Urinary bladder (tissue), 4 donors: ENCODE data around the gene HOXB4. TPM values are rescaled to one million over a fixed set of nuclear protein-coding genes. Genes with fewer than 3 reads are reported as not detected.

Experiments used
- DNase-seq: peaks from one replicate; pipeline ENCODE4 v3.0.0-alpha.2; 2015; ENCODE audit errors: extremely low spot score
- H3K27ac ChIP-seq: one replicate; pipeline ENCODE4 v1.5.1; 2013; ENCODE audit warnings: low read depth, mild to moderate bottlenecking, moderate library complexity
- H3K36me3 ChIP-seq: one replicate; pipeline ENCODE4 v1.6.1; 2013; ENCODE audit warnings: mild to moderate bottlenecking, moderate library complexity; ENCODE audit not compliant: insufficient read depth
- H3K4me1 ChIP-seq: one replicate; pipeline ENCODE4 v1.6.1; 2013; ENCODE audit warnings: mild to moderate bottlenecking, moderate library complexity; ENCODE audit not compliant: insufficient read depth
- H3K4me3 ChIP-seq: one replicate; pipeline ENCODE4 v1.5.1; 2013; ENCODE audit warnings: low read depth, low read length
- WGBS: extraction: QIAGEN DNeasy Blood & Tissue Kit; methylation state at CpG from one replicate; pipeline ENCODE4 v1.1.7; 2013; 5-methylcytosine and 5-hydroxymethylcytosine counted together
- polyA plus RNA-seq: library from polyadenylated mRNA; stranded (reverse); fragments of 200-250 nt; gene quantifications from one replicate; pipeline ENCODE4 v1.2.3, GENCODE V29; 2013
- total RNA-seq: library from RNA; depleted of rRNA; stranded (reverse); fragments of >200 nt; gene quantifications from one replicate; pipeline ENCODE4 v1.2.3, GENCODE V29; 2014
- donor health status: healthy with polysubstance abuse.
- donor health status: healthy.

Gene HOXB4
- total and polyA plus RNA-seq, 2 donors = 2.0 to 2.1 TPM

- no peak for DNase-seq
- WGBS = 18% methylated on average over 14 of the region's 14 CpGs
- Histone ChIP-seq H3K4me3 (no peak overlapping the region), H3K27ac (no peak overlapping the region), H3K36me3 (no peaks in the 10 kb centered on the region), H3K4me1 (no peaks in the 10 kb centered on the region)
These were observed 14.4 kb upstream of the HOXB4 start for GRCh38 chr17:48592577-48592976.

GRCh38 chr17:48592057-48592514, 13.9 kb upstream of the HOXB4 start:
- Histone ChIP-seq H3K4me3 (no peak overlapping the region), H3K4me1 (no peaks in the 10 kb centered on the region), H3K36me3 (no peaks in the 10 kb centered on the region), H3K27ac (no peak overlapping the region)
- WGBS = 32% methylated on average over 33 of the region's 33 CpGs
- DNase-seq = no peak

GRCh38 chr17:48591255-48592056, 13.3 kb upstream of the HOXB4 start:
- H3K27ac ChIP-seq = no peak overlapping the region
- H3K4me1 ChIP-seq = no peaks in the 10 kb centered on the region

GRCh38 chr17:48590607-48591161, 12.5 kb upstream of the HOXB4 start:
- no peak for DNase-seq
- Histone ChIP-seq H3K4me1 (no peaks in the 10 kb centered on the region), H3K36me3 (no peaks in the 10 kb centered on the region), H3K27ac (no peak overlapping the region), H3K4me3 (no peak overlapping the region)

More at GRCh38 chr17:48591255-48592056, 13.3 kb upstream of the HOXB4 start:
- no peaks in the 10 kb centered on the region for H3K36me3 ChIP-seq
- no peak for DNase-seq
- H3K4me3 ChIP-seq = no peak overlapping the region
- 89% methylated on average over 10 of the region's 10 CpGs for WGBS

- 48% methylated on average over 23 of the region's 23 CpGs for WGBS
- Histone ChIP-seq H3K4me1 (no peaks in the 10 kb centered on the region), H3K36me3 (no peaks in the 10 kb centered on the region), H3K27ac (no peak within 1 kb of the TSS), H3K4me3 (no peak within 1 kb of the TSS)
- no peak for DNase-seq
These were observed 11.9 kb upstream of the HOXB4 start, which contains the start of gene HOXB3 for GRCh38 chr17:48589831-48590606. HOXB3 (minus strand) TSS chr17:48590241; CDS start chr17:48552474, 37,767 bp downstream.

GRCh38 chr17:48589060-48589830, 11.1 kb upstream of the HOXB4 start:
- 29% methylated on average over 10 of the region's 10 CpGs for WGBS
- Histone ChIP-seq H3K4me1 (no peaks in the 10 kb centered on the region), H3K36me3 (no peaks in the 10 kb centered on the region), H3K4me3 (no peak overlapping the region), H3K27ac (no peak overlapping the region)
- no peak for DNase-seq

GRCh38 chr17:48588528-48588927, 10.4 kb upstream of the HOXB4 start:
- no peaks in the 10 kb centered on the region for H3K4me1 ChIP-seq

GRCh38 chr17:48588074-48588415, 9.9 kb upstream of the HOXB4 start:
- Histone ChIP-seq H3K36me3 (no peaks in the 10 kb centered on the region), H3K4me3 (no peak overlapping the region), H3K27ac (no peak overlapping the region), H3K4me1 (no peaks in the 10 kb centered on the region)
- DNase-seq = no peak
- 47% methylated on average over 2 of the region's 2 CpGs for WGBS

More at GRCh38 chr17:48588528-48588927, 10.4 kb upstream of the HOXB4 start:
- H3K27ac ChIP-seq = no peak overlapping the region
- DNase-seq = no peak
- WGBS = 32% methylated on average over 2 of the region's 2 CpGs
- no peak overlapping the region for H3K4me3 ChIP-seq
- no peaks in the 10 kb centered on the region for H3K36me3 ChIP-seq

- H3K27ac ChIP-seq = no peak overlapping the region
- H3K4me1 ChIP-seq = no peaks in the 10 kb centered on the region
- 37% methylated on average over 5 of the region's 5 CpGs for WGBS
- H3K4me3 ChIP-seq = no peak overlapping the region
- H3K36me3 ChIP-seq = no peaks in the 10 kb centered on the region
- no peak for DNase-seq
These were observed 9.3 kb upstream of the HOXB4 start for GRCh38 chr17:48587276-48588073.

GRCh38 chr17:48586355-48587258, 8.5 kb upstream of the HOXB4 start:
- DNase-seq = no peak
- Histone ChIP-seq H3K36me3 (no peaks in the 10 kb centered on the region), H3K4me1 (no peaks in the 10 kb centered on the region), H3K27ac (no peak overlapping the region), H3K4me3 (peak overlapping the region; percentile 41)
- WGBS = 16% methylated on average over 34 of the region's 34 CpGs

- H3K4me3 ChIP-seq = no peak overlapping the region
- no peaks in the 10 kb centered on the region for H3K4me1 ChIP-seq
- no peak overlapping the region for H3K27ac ChIP-seq
These were observed 6.1 kb upstream of the HOXB4 start for GRCh38 chr17:48584223-48584741.

More at GRCh38 chr17:48584223-48584741, 6.1 kb upstream of the HOXB4 start:
- no peak for DNase-seq
- WGBS = 35% methylated on average over 2 of the region's 2 CpGs
- H3K36me3 ChIP-seq = no peaks in the 10 kb centered on the region
